ENCODE results near the gene SOX10. TPM values are rescaled to one million over a fixed set of nuclear protein-coding genes. Genes with fewer than 3 reads are reported as not detected.

Gene SOX10
- total RNA-seq, 4 donors from 2014 or later = 2.5 TPM; not detected in 3

DNA sequence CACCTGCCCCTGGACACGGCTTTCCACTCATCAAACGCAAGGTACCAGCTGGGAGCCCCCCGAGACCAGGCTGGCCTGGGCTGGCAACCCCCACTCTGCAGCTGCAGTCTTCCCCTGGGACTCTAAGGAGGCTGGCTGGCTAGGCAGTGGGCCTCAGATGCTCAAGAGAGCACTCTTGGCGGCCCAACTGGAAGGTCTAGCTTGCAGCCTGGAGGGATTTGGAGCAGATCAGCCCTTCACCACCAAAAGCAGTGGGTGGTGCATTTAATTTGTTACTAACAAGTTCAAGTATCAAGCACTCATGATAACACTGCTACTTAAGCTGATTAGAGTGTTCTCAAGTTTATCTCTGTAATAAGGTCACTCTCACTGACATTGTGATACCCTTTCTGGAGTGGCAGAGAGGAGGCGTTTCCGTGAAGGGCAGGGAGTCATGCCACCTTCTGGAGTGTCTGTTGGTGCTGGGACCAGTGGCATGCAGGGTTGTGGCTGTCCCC, 52.4 kb downstream of the SOX10 start:
- TF ChIP-seq, protein P1, sequence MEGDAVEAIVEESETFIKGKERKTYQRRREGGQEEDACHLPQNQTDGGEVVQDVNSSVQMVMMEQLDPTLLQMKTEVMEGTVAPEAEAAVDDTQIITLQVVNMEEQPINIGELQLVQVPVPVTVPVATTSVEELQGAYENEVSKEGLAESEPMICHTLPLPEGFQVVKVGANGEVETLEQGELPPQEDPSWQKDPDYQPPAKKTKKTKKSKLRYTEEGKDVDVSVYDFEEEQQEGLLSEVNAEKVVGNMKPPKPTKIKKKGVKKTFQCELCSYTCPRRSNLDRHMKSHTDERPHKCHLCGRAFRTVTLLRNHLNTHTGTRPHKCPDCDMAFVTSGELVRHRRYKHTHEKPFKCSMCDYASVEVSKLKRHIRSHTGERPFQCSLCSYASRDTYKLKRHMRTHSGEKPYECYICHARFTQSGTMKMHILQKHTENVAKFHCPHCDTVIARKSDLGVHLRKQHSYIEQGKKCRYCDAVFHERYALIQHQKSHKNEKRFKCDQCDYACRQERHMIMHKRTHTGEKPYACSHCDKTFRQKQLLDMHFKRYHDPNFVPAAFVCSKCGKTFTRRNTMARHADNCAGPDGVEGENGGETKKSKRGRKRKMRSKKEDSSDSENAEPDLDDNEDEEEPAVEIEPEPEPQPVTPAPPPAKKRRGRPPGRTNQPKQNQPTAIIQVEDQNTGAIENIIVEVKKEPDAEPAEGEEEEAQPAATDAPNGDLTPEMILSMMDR (IDR thresholded peaks at IDR 0.05) = no peak
- no peak for DNase-seq (ENCODE audit: low spot score)
- ATAC-seq (ENCODE audit: low FRiP score) = no peak

DNA sequence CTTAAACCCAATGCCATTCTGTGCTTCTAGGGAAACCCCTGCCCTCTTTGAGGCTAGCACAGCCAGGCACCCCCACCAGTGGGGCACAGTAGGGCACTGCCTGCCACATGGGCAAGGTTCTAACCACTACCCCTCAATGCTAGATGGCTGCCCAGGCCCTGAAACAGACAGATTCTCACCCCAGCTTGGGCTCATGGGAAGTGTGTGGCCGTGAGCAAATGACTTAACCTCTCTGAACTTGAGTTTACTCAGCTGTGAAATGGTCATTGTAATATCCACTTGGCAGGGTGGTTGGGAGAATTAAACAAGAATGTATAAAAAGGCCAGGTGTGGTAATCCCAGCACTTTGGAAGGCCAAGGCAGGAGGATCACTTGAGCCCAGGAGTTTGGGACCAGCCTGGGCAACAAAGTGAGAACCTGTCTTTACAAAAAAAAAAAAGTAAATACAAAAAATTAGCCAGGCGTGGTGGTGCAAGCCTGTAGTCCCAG, 53.4 kb downstream of the SOX10 start:
- TF ChIP-seq, protein P1 (IDR thresholded peaks at IDR 0.05) = no peak
- ATAC-seq (ENCODE audit: low FRiP score) = no peak
- DNase-seq (ENCODE audit: low spot score) = no peak

DNA sequence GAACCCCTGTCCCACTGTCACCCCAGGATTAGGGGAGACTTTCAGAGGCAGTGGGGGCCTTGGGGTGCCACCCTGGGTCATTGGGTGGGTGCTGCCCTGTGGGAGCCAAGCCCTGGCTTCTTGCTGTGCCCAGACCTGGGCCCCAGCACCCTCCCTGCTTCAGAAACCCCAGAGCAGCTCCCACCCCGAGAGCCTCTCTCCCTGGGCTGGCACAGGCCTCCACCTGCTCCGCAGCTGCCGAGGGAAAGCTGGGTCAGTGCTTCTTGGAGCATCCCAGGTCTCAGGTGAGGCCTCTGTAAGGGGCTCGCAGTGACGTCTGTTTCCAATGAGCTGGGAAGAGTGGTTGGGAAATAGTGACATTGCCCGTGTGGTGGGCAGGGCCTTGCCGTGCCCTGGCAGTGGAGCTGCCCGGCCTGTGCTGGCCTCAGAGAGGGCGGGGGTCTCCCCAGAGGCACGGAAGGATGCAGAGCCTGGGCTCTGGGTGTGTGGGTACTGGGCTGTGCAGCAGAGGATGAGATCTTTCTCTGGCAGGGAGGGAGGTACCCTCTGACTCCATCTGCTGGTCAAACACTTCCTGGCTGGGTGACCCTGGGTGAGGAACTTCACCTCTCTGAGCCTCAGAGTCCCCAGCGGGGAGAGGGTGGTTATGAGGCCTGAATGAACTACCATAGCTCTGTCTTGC, 53.9 kb downstream of the SOX10 start:
- TF ChIP-seq, protein P1 (IDR thresholded peaks at IDR 0.05) = no peak
- ATAC-seq (ENCODE audit: low FRiP score) = no peak

DNA sequence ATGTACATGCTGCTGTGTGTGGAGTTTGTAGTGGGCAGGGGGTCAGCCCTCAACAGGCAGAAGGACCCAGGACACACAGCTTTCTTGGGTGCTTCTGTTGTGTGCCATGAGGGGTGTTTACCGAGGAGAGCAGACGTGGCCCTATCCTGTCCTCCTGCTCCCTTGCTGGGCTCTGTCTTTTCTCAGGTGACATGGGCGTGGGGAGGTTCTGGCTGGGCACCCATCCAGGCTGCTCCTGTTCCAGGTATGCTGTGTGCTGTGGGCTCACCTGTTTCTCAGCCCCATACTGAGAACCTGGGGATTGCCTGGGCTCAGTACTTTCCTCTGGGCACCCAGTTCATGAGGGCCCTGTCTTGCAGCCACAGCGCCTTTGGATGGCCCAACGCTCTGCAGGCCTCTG, 55.0 kb downstream of the SOX10 start:
- TF ChIP-seq, protein P1 (IDR thresholded peaks at IDR 0.05) = no peak
- DNase-seq (ENCODE audit: low spot score) = no peak
- ATAC-seq (ENCODE audit: low FRiP score) = no peak

More for the DNA sequence above, 53.9 kb downstream of the SOX10 start:
- no peak for DNase-seq (ENCODE audit: low spot score)

DNA sequence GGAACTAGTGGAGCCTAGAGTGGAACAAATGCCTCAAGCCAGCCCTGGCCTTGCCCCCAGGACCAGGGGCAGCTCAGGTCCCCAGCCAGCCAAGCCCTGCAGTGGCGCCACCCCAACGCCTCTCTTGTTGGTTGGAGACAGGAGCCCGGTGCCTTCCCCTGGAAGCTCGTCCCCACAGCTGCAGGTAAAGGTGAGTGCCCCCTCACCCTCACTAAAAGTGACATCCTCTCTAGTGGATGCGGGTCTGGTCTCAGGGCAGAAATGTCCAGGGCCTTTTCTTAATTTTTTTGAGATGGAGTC, 56.8 kb downstream of the SOX10 start:
- TF ChIP-seq, protein P1 (IDR thresholded peaks at IDR 0.05) = no peak
- no peak for DNase-seq (ENCODE audit: low spot score)
- ATAC-seq (ENCODE audit: low FRiP score) = no peak

DNA sequence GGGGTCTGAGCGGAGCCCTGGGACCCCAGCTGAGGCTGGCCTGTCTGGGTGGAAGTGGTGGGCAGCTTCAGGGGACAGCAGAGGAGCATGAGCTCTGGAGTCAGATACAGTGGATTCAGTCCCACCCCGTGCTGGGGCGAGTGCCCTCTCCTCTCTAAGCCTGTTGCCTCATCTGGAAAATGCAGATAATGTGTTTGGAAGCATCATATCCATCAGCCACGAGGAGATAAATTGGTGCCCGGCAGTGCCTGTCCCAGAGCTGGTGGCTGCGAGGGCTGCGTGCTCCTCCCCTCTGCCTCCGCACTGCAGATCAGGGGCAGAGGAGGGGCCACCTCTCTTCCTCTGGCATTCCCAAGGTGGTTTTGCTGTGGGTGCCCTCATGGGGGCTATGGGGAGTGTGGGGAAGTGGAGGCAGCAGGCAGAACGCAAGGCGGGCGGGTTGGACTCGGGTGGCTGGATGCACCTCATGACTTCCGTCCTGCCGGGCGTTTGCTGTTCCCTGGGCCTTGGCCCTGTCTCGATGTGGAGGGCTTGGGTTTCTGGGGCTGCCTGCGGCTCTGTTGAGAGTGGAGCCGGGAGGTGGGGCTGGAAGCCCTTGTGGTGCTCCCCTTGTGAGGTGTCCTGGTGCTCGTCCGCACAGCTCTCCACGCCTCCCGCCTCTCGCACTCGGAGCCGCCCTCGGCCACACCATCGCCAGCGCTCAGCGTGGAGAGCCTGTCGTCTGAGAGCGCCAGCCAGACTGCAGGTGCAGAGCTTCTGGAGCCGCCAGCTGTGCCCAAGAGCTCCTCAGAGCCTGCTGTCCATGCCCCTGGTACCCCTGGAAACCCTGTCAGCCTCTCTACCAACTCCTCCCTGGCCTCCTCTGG, 57.4 kb downstream of the SOX10 start:
- ATAC-seq (ENCODE audit: low FRiP score) (no peak), DNase-seq (ENCODE audit: low spot score) (no peak)
- TF ChIP-seq, protein P1 (IDR thresholded peaks at IDR 0.05) = no peak
